Activated naive CD4-positive, alpha-beta T cell treated with anti-CD3 and anti-CD28 coated beads, Interleukin-2, amount 10 ng/mL, durations not matched to agents 5 hours and 36 hours (primary cell): Measurements from ENCODE around the gene TRPV4. TPM values are rescaled to one million over a fixed set of nuclear protein-coding genes. Genes with fewer than 3 reads are reported as not detected.

Experiments used
- microRNA-seq: library from miRNA; unstranded; fragments of <30 nt; microRNA quantifications from one replicate; pipeline ENCODE4 v1.2.0, GENCODE V29; 2022; ENCODE audit warnings: borderline microRNAs expressed, borderline replicate concordance
- total RNA-seq, 2 experiments: library from RNA; stranded (reverse); gene quantifications; one replicate each; pipeline ENCODE4 v1.2.3, GENCODE V29; 2021

TRPV4 gene
- not detected for total RNA-seq

GRCh38 chr12:109833307-109834189 lies at the start of gene TRPV4:
Gene TRPV4, minus strand, starts transcription at chr12:109833398. Its CDS starts 18,602 bp downstream, at chr12:109814796.

GRCh38 chr12:109880043-109880931 lies 47.1 kb upstream of the TRPV4 start, which contains the start of gene GLTP:
Gene GLTP, minus strand, starts transcription at chr12:109880541. Its CDS starts 167 bp downstream, at chr12:109880374.

Small RNA genes lying within 50 kb of the gene (microRNA-seq; reads per million reads assigned to microRNA genes)
- not detected for gene MIR4497

Other genes starting within 250 kb of the TRPV4 start
- under 1 TPM; 0.58 to 0.60 TPM for gene FAM222A, start 119.6 kb downstream of the TRPV4 start, total RNA-seq
- gene GLTP, start 47.1 kb upstream of the TRPV4 start, total RNA-seq = 10 to 100 TPM; 21.4 to 23.0 TPM
- gene TCHP, start 66.9 kb upstream of the TRPV4 start, total RNA-seq = 10 to 100 TPM; 28.6 to 34.2 TPM
- 100 to 1,000 TPM; 108 to 110 TPM for gene GIT2, start 163.0 kb upstream of the TRPV4 start, total RNA-seq
- gene ANKRD13A, start 166.0 kb upstream of the TRPV4 start, total RNA-seq = 10 to 100 TPM; 78.3 TPM
- 10 to 100 TPM; 29.8 to 31.7 TPM for gene C12orf76, start 215.1 kb upstream of the TRPV4 start, total RNA-seq